ENCODE data around the gene TEX13D.
"Not testable (repeated sequence)": the region's sequence is repeated elsewhere in the genome, so short reads cannot be mapped to it uniquely, and the experiment has no call there.

Gene TEX13D

GRCh38 chrX:124332481-124333424 is at the start of gene TEX13D:
Gene TEX13D (plus strand): TSS chrX:124332660. CDS start chrX:124332918, 258 bp downstream.
- DNase-seq: no peak

GRCh38 chrX:124289443-124289842 is 43.0 kb upstream of the TEX13D start:
- DNase-seq: no peak

- no peak for DNase-seq
These were observed 38.6 kb upstream of the TEX13D start for GRCh38 chrX:124293810-124294209.

- DNase-seq: not testable (repeated sequence)
These were observed 33.1 kb upstream of the TEX13D start for GRCh38 chrX:124299323-124299722.

- DNase-seq: no peak
These were observed 32.1 kb upstream of the TEX13D start for GRCh38 chrX:124300405-124300804.

GRCh38 chrX:124307253-124307907 is 25.1 kb upstream of the TEX13D start:
- no peak for DNase-seq

GRCh38 chrX:124325732-124326131 is 6.7 kb upstream of the TEX13D start:
- DNase-seq: no peak

GRCh38 chrX:124328765-124329164 is 3.7 kb upstream of the TEX13D start:
- no peak for DNase-seq

- DNase-seq: no peak
These were observed 1.4 kb downstream of the TEX13D start for GRCh38 chrX:124333862-124334261.

GRCh38 chrX:124334555-124334954 is 2.1 kb downstream of the TEX13D start:
- not testable (repeated sequence) for DNase-seq

GRCh38 chrX:124335598-124335997 is 3.1 kb downstream of the TEX13D start:
- DNase-seq: no peak

GRCh38 chrX:124337916-124338315 is 5.5 kb downstream of the TEX13D start:
- no peak for DNase-seq

GRCh38 chrX:124338733-124339514 is 6.5 kb downstream of the TEX13D start:
- DNase-seq: no peak

- no peak for DNase-seq
These were observed 9.1 kb downstream of the TEX13D start for GRCh38 chrX:124341396-124342132.

- DNase-seq: peak; percentile 0
These were observed 9.9 kb downstream of the TEX13D start for GRCh38 chrX:124342174-124342867.

GRCh38 chrX:124343016-124343415 is 10.6 kb downstream of the TEX13D start:
- no peak for DNase-seq

- DNase-seq: no peak
These were observed 11.8 kb downstream of the TEX13D start for GRCh38 chrX:124344246-124344645.

GRCh38 chrX:124346117-124346876 is 13.8 kb downstream of the TEX13D start, which contains the start of gene SH2D1A:
Gene SH2D1A (plus strand): TSS chrX:124346563. CDS start chrX:124346643, 80 bp downstream.
- peak; percentile 5 for DNase-seq

GRCh38 chrX:124346877-124347241 is 14.4 kb downstream of the TEX13D start:
- DNase-seq: no peak

- no peak for DNase-seq
These were observed 14.8 kb downstream of the TEX13D start for GRCh38 chrX:124347242-124347641.

GRCh38 chrX:124348182-124348581 is 15.7 kb downstream of the TEX13D start:
- DNase-seq: peak; percentile 20
